ENCODE measurements around the gene HORMAD2.

DNA sequence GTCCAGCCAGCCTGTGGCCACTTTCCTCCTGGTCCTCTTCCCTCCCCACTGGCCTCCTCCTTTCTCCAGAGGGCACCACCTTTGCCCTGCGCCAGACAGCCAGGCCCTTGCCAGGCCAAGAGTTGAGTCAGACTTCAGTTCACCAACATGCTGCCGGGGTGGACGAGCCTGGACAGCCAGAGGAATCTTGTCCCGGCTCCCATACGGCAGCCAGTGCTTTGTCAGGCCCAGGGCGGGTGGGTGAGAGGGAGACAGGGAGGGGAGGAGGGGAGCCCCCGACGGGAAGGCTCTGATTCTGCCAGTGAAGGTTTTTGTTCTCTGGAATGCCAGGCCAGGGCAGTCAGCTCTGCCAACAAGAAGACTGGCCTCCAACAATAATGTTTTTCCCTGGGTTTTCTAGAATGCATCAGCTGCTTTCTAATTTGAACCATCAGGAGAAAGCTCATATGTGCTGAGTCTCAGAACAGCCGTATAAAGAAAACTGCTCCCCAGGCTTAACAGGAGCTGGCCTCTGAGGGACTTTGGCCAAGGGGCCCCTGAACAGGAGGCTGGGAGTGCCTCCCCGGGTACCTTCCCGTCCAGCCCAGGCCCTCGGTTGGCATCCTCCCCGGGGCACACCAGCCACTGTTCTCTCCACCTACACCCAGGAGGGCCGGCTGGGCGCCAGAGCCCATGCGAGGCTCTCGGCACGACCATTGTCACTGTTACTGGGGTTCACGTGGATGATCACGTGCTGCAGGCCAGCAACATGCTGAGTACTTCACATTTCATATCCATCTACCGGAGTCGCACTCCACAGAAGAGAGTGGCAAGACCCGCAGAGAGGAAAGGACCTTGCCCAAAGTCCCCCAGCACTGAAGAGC lies 137.7 kb downstream of the HORMAD2 start:
- TF ChIP-seq, protein P1, sequence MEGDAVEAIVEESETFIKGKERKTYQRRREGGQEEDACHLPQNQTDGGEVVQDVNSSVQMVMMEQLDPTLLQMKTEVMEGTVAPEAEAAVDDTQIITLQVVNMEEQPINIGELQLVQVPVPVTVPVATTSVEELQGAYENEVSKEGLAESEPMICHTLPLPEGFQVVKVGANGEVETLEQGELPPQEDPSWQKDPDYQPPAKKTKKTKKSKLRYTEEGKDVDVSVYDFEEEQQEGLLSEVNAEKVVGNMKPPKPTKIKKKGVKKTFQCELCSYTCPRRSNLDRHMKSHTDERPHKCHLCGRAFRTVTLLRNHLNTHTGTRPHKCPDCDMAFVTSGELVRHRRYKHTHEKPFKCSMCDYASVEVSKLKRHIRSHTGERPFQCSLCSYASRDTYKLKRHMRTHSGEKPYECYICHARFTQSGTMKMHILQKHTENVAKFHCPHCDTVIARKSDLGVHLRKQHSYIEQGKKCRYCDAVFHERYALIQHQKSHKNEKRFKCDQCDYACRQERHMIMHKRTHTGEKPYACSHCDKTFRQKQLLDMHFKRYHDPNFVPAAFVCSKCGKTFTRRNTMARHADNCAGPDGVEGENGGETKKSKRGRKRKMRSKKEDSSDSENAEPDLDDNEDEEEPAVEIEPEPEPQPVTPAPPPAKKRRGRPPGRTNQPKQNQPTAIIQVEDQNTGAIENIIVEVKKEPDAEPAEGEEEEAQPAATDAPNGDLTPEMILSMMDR (IDR thresholded peaks at IDR 0.05; ENCODE audit: extremely low read depth in 1 of 2, insufficient read depth in 1 of 2, low read depth in 1 of 2, low read length in 2 of 2), result no peak
- TF ChIP-seq EZH2 (IDR thresholded peaks at IDR 0.05; ENCODE audit: borderline replicate concordance, low read depth, low read length, severe bottlenecking), result no peak
- TF ChIP-seq MYC (IDR thresholded peaks at IDR 0.05; ENCODE audit: low read depth, low read length), result no peak
- no peak for TF ChIP-seq GATA2 (IDR thresholded peaks at IDR 0.05; ENCODE audit: insufficient read depth, insufficient read length, low read depth, low read length)
- TF ChIP-seq, protein P2, sequence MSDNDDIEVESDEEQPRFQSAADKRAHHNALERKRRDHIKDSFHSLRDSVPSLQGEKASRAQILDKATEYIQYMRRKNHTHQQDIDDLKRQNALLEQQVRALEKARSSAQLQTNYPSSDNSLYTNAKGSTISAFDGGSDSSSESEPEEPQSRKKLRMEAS (IDR thresholded peaks at IDR 0.05; ENCODE audit: insufficient read depth, insufficient read length), result no peak

Measured in endothelial cell of umbilical vein (primary cell).